MCF 10A (cell line): ENCODE data around the gene ARX. TPM values are rescaled to one million over a fixed set of nuclear protein-coding genes. Genes with fewer than 3 reads are reported as not detected.

Source experiments
- BruUV-seq: library from RNA; stranded (reverse); fragments of 400-500 nt; replicated peaks from 2 replicates; lab custom pipeline; 2021; lab: Mats Ljungman, UMichigan
- CTCF ChIA-PET: fragments of 300-600 bp; sonication (Branson Sonifier 250); formaldehyde crosslinking; extraction: SDS; loops from one replicate; lab custom pipeline; 2021; ENCODE audit warnings: antibody characterized with exemption, inconsistent platforms; lab: Yijun Ruan, JAX
- POLR2A ChIA-PET: fragments of 300-600, 350-650 bp; sonication (Branson Sonifier 250); formaldehyde crosslinking; extraction: SDS; loops from one replicate; lab custom pipeline; 2020; ENCODE audit warnings: antibody characterized with exemption, inconsistent platforms; lab: Yijun Ruan, JAX
- DNase-seq: peaks from one replicate; pipeline ENCODE4 v3.0.0-alpha.2; 2018; ENCODE audit not compliant: unreplicated experiment
- H3K27ac Mint-ChIP-seq: one replicate; pipeline ENCODE4 v1.8.0; 2022; ENCODE audit warnings: mild to moderate bottlenecking, low read depth, mixed read lengths; ENCODE audit not compliant: unreplicated experiment
- H3K27me3 Mint-ChIP-seq: one replicate; pipeline ENCODE4 v1.8.0; 2022; ENCODE audit warnings: mixed read lengths; ENCODE audit not compliant: insufficient read depth, unreplicated experiment
- H3K36me3 Mint-ChIP-seq: one replicate; pipeline ENCODE4 v1.8.0; 2022; ENCODE audit warnings: mild to moderate bottlenecking, moderate library complexity, mixed read lengths; ENCODE audit not compliant: insufficient read depth, unreplicated experiment
- H3K4me1 Mint-ChIP-seq: one replicate; pipeline ENCODE4 v1.8.0; 2022; ENCODE audit warnings: mixed read lengths; ENCODE audit not compliant: insufficient read depth, unreplicated experiment
- H3K4me3 Mint-ChIP-seq: one replicate; pipeline ENCODE4 v1.8.0; 2022; ENCODE audit warnings: mild to moderate bottlenecking, moderate library complexity, mixed read lengths; ENCODE audit not compliant: unreplicated experiment
- H3K9me3 Mint-ChIP-seq: one replicate; pipeline ENCODE4 v1.8.0; 2022; ENCODE audit warnings: mixed read lengths; ENCODE audit not compliant: unreplicated experiment
- intact Hi-C: fragments of 100-400 bp; cut with micrococcal nuclease; formaldehyde crosslinking; loops from 2 replicates; pipeline ENCODE4 v1.14.1; 2022
- total RNA-seq: library from RNA; stranded (reverse); gene quantifications from 2 replicates; pipeline ENCODE4 v1.2.3, GENCODE V29; 2022
- TF ChIP-seq, protein P1 (sequence below): fragments of 200-600 bp; IDR thresholded peaks from one replicate; pipeline ENCODE4 v1.8.0; 2022; ENCODE audit warnings: antibody characterized with exemption, mild to moderate bottlenecking; ENCODE audit not compliant: unreplicated experiment

Gene ARX
- total RNA-seq, 1 experiment from 2014 or later = not detected

DNA sequence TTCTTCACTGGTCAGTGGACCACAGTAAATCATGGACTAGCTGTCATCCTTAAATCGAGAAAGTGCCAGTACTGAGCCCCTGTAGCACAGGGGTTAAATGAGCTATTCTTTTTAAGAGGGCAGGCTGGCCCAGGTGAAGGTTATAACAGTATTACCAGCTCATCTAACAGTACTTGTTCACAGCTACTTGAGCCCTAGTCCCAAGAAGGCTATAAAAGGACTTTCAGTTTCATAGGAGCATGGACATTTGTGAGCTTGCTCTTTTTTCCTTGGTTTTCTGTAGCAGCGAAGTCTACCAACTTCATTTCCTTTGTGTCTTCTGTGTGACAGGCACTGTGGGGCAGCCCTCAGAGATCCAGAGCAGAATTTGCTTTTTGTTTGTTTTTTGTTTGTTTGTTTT is 61.0 kb downstream of the ARX start:
- ChIA-PET POLR2A (no interaction called here), CTCF (interaction anchor here (0.5 to 0.6 kb wide), 3 partner anchors 16 to 693 kb away, joined by 3 to 4 read pairs (median 4); no protein-coding TSS in a partner anchor)
- H3K27me3 Mint-ChIP-seq = no peaks in the 10 kb centered on the region
- no peaks in the 10 kb centered on the region for H3K9me3 Mint-ChIP-seq
- no TSS peak for BruUV-seq
- H3K4me3 Mint-ChIP-seq = no peak overlapping the region
- H3K4me1 Mint-ChIP-seq = no peaks in the 10 kb centered on the region
- H3K27ac Mint-ChIP-seq = no peak overlapping the region
- no peak for DNase-seq
- H3K36me3 Mint-ChIP-seq = peaks cover 2% of the 10 kb centered on the region
- TF ChIP-seq, protein P1, sequence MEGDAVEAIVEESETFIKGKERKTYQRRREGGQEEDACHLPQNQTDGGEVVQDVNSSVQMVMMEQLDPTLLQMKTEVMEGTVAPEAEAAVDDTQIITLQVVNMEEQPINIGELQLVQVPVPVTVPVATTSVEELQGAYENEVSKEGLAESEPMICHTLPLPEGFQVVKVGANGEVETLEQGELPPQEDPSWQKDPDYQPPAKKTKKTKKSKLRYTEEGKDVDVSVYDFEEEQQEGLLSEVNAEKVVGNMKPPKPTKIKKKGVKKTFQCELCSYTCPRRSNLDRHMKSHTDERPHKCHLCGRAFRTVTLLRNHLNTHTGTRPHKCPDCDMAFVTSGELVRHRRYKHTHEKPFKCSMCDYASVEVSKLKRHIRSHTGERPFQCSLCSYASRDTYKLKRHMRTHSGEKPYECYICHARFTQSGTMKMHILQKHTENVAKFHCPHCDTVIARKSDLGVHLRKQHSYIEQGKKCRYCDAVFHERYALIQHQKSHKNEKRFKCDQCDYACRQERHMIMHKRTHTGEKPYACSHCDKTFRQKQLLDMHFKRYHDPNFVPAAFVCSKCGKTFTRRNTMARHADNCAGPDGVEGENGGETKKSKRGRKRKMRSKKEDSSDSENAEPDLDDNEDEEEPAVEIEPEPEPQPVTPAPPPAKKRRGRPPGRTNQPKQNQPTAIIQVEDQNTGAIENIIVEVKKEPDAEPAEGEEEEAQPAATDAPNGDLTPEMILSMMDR = no peak
- intact Hi-C loops = no loop called here
